Gastrocnemius medialis (tissue), 4 donors: ENCODE measurements around the gene DDX1. TPM values are rescaled to one million over a fixed set of nuclear protein-coding genes. Genes with fewer than 3 reads are reported as not detected.

Source experiments
- ATAC-seq, 2 donors: fragments of 150-250 bp; one replicate each; pipeline ENCODE4 v1.9.1; 2016
- DNase-seq, 2 donors: peaks; one replicate each; pipeline ENCODE4 v3.0.0-alpha.2; 2019
- H3K27ac ChIP-seq, 4 donors: fragments of 200-600 bp; sonication (generic); 1 replicate in 1 of 4; 2 replicates in 3 of 4; pipeline ENCODE4 v1.5.1; 2016 to 2018; ENCODE audit warnings: mild to moderate bottlenecking in 2 of 4, moderate library complexity in 1 of 4
- H3K27me3 ChIP-seq, 3 donors: fragments of 200-600 bp; sonication (generic) in 2 of 3; 1 replicate in 1 of 3; 2 replicates in 2 of 3; pipeline versions ENCODE4 v1.5.1 to v1.6.0; 2016 to 2019; ENCODE audit warnings: mild to moderate bottlenecking in 1 of 3, moderate library complexity in 1 of 3
- H3K36me3 ChIP-seq, 2 donors: fragments of 200-600 bp; sonication (generic) in 1 of 2; one replicate each; pipeline ENCODE4 v1.5.1; 2017 to 2018
- H3K4me1 ChIP-seq, 2 donors: fragments of 200-600 bp; sonication (generic) in 1 of 2; one replicate each; pipeline ENCODE4 v1.5.1; 2016 to 2017; ENCODE audit warnings: mild to moderate bottlenecking in 2 of 2
- H3K4me3 ChIP-seq, 4 donors: fragments of 200-600 bp; sonication (generic) in 3 of 4; 1 replicate in 1 of 4; 2 replicates in 3 of 4; pipeline ENCODE4 v1.5.1; 2016 to 2019; ENCODE audit warnings: mild to moderate bottlenecking in 2 of 4
- H3K9me3 ChIP-seq, 3 donors: fragments of 200-600 bp; sonication (generic) in 2 of 3; 1 replicate in 1 of 3; 2 replicates in 2 of 3; pipeline ENCODE4 v1.5.1; 2016 to 2019
- CTCF ChIP-seq, 5 experiments: fragments of 450-650 bp in 3 of 5; fragments of 200-600 bp in 2 of 5; sonication (generic) in 2 of 5; IDR thresholded peaks in 4 of 5; conservative IDR thresholded peaks in 1 of 5; 1 replicate in 4 of 5; 2 replicates in 1 of 5; pipeline ENCODE4 v1.5.1; 2016 to 2019; ENCODE audit warnings: antibody characterized with exemption in 5 of 5, mild to moderate bottlenecking in 3 of 5, moderate library complexity in 3 of 5
- POLR2A ChIP-seq, 2 donors: fragments of 450-650 bp; IDR thresholded peaks; one replicate each; pipeline ENCODE4 v1.6.1; 2017; ENCODE audit warnings: antibody characterized with exemption in 2 of 2, mild to moderate bottlenecking in 2 of 2, moderate library complexity in 2 of 2
- in situ Hi-C, 4 donors: fragments of 200-750 bp; cut with MboI; loops; one replicate each; pipeline versions ENCODE4 v1.15.0 to v1.8.0; 2017; ENCODE audit warnings: low sequenced_read_pairs in 4 of 4
- intact Hi-C: fragments of 100-400 bp; cut with DNase I; formaldehyde crosslinking; loops from one replicate; pipeline ENCODE4 v1.15.1; 2023; ENCODE audit warnings: low total_unique reads
- total RNA-seq, 4 donors: library from RNA; depleted of rRNA; stranded (reverse); fragments of >200 nt; gene quantifications; one replicate each; pipeline versions ENCODE4 v1.1.0 to v1.2.3, GENCODE V29; 2016

The DDX1 gene
- total RNA-seq, 4 donors from 2014 or later = 72.8 to 108 (median 88.6) TPM

GRCh38 chr2:15546297-15547098 is 45.2 kb upstream of the DDX1 start:
- TF ChIP-seq CTCF (IDR thresholded peaks at IDR 0.05 in 4 of 5, conservative IDR thresholded peaks at IDR 0.05 in 1 of 5) (no peak), POLR2A (IDR thresholded peaks at IDR 0.05) (no peak)
- H3K27me3 ChIP-seq = no peaks in the 10 kb centered on the region
- intact Hi-C loops (no loop called here), in situ Hi-C loops (no loop called here)
- no peak for DNase-seq
- H3K9me3 ChIP-seq = no peaks in the 10 kb centered on the region
- no peak overlapping the region for H3K27ac ChIP-seq
- H3K36me3 ChIP-seq = peaks cover 0 to 13% of the 10 kb centered on the region in 2 donors
- H3K4me1 ChIP-seq = no peaks in the 10 kb centered on the region
- H3K4me3 ChIP-seq = no peak overlapping the region
- ATAC-seq = no peak

DNA sequence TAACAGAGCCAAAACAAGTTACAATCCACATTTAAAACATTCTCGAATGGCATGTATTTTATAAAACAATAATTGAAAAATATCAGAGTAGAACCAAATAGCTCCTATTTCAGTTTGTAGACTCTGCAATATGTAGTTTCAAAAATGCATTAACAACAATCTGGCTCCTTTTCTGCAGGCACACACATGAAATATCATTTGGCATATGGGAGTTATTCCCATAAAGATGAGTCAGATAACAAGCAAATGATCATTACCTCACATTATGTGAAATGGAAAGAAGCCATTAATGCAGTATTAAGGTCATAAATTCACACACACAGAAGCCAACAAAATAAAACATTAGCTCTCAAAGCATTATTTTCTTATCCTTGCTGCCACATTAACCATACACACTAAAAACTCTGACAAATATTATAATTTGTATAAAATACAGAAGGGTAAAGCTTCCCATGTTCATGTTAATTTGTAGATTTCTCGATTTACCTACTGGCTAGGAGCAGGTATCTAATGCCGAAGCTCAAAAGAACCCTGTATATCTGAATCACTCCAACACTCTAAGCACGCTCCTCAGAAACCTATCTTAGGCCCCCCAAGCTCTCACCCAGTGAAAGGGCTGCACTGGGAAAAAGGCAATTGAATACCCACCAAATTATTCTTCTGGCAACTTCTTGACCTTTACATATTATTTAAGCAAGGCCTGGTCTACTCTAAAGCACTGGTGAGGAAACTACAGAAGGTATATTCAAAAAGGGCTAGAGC is 44.4 kb upstream of the DDX1 start:
- DNase-seq (no peak), ATAC-seq (no peak)
- in situ Hi-C loops (no loop called here), intact Hi-C loops (no loop called here)
- H3K9me3 ChIP-seq = no peaks in the 10 kb centered on the region
- no peaks in the 10 kb centered on the region for H3K4me1 ChIP-seq
- no peaks in the 10 kb centered on the region for H3K27me3 ChIP-seq
- H3K4me3 ChIP-seq = no peak overlapping the region
- no peak overlapping the region for H3K27ac ChIP-seq
- H3K36me3 ChIP-seq = peaks cover 0 to 13% of the 10 kb centered on the region in 2 donors
- no peak for TF ChIP-seq CTCF (IDR thresholded peaks at IDR 0.05 in 4 of 5, conservative IDR thresholded peaks at IDR 0.05 in 1 of 5)
- TF ChIP-seq POLR2A (IDR thresholded peaks at IDR 0.05) = no peak

DNA sequence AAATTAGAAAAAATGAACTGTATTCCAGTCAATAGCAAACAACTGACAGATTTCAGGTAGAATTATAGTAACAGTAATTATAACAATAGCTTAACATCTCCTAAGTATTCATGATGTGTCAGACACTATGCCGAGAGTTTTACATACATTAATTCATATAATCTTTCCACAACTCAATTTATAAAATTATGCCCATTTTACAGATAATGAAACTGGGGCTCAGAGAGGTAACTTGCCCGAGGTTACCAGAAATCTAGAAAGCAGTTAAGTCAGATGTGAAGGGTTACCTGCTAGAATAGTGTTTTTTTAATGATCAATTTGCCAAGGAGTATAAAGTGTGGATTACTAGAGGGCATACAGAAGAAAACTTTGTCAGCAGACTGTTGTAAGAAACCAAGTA is 42.7 kb upstream of the DDX1 start:
- no peaks in the 10 kb centered on the region for H3K27me3 ChIP-seq
- H3K9me3 ChIP-seq = no peaks in the 10 kb centered on the region
- no peak for TF ChIP-seq POLR2A (IDR thresholded peaks at IDR 0.05)
- H3K36me3 ChIP-seq = peaks cover 0 to 13% of the 10 kb centered on the region in 2 donors
- in situ Hi-C loops = no loop called here
- no peaks in the 10 kb centered on the region for H3K4me1 ChIP-seq
- no peak overlapping the region for H3K4me3 ChIP-seq
- DNase-seq (no peak), ATAC-seq (no peak)
- intact Hi-C loops = no loop called here
- no peak overlapping the region for H3K27ac ChIP-seq

DNA sequence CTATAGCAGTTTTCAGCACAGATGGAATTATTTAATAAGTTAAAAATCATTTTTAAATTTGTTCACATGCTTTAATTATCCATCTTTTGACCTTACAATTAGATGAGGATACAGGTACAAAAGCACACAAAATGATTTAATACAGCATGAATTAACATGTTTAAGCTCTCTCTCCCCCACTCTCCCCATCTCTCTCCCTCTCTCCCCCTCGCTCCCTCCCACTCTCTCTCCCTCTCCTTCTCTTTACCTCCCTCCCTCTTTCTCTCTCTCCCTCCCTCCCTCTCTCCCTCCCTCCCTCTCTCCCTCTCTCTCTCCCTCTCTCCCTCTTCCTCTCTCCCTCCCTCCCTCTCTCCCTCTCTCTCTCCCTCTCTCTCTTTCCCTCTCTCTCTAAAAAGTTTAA is 38.1 kb upstream of the DDX1 start:
- no peak overlapping the region for H3K4me3 ChIP-seq
- intact Hi-C loops (no loop called here), in situ Hi-C loops (no loop called here)
- no peak overlapping the region for H3K27ac ChIP-seq
- H3K9me3 ChIP-seq = no peaks in the 10 kb centered on the region
- TF ChIP-seq POLR2A (IDR thresholded peaks at IDR 0.05) (no peak), CTCF (IDR thresholded peaks at IDR 0.05 in 4 of 5, conservative IDR thresholded peaks at IDR 0.05 in 1 of 5) (no peak)
- H3K36me3 ChIP-seq = peaks cover 0 to 9% of the 10 kb centered on the region in 2 donors
- no peak for DNase-seq
- H3K27me3 ChIP-seq = no peaks in the 10 kb centered on the region
- peaks cover 6 to 11% of the 10 kb centered on the region in 2 donors for H3K4me1 ChIP-seq
- ATAC-seq = no peak

DNA sequence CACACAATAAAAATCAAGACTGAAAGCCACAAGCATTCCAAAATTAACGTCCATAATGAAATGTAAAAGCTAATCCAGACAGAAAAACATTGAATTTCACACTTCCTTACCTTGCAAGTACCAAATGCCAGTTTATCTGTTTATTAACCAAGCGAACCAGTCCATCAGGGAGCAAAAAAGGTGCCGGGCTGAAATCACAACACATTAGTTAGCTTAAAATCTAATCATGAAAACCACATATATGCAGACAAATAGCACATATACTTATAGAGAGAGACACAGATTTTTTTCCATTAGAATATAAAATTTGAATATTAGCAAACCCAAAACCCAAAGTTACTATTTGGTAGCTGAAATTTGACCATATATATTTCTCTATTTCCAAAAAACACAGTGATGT is 37.7 kb upstream of the DDX1 start:
- no peaks in the 10 kb centered on the region for H3K9me3 ChIP-seq
- DNase-seq (no peak), ATAC-seq (no peak)
- H3K27me3 ChIP-seq = no peaks in the 10 kb centered on the region
- peaks cover 9 to 13% of the 10 kb centered on the region in 2 donors for H3K4me1 ChIP-seq
- in situ Hi-C loops = no loop called here
- H3K36me3 ChIP-seq = peaks cover 0 to 6% of the 10 kb centered on the region in 2 donors
- intact Hi-C loops = no loop called here
- no peak overlapping the region for H3K4me3 ChIP-seq
- no peak overlapping the region for H3K27ac ChIP-seq
- no peak for TF ChIP-seq CTCF (IDR thresholded peaks at IDR 0.05 in 4 of 5, conservative IDR thresholded peaks at IDR 0.05 in 1 of 5)
- no peak for TF ChIP-seq POLR2A (IDR thresholded peaks at IDR 0.05)
